Astrocyte of the cerebellum (primary cell): ENCODE data around the gene CRAMP1.

Source experiments
- DNase-seq: peaks from one replicate; pipeline ENCODE4 v3.0.0-alpha.2; 2011; ENCODE audit warnings: low read depth
- H3K4me3 ChIP-seq: 2 replicates; pipeline ENCODE4 v1.5.1; 2011; ENCODE audit warnings: mild to moderate bottlenecking, low read depth, low read length, moderate library complexity
- CTCF ChIP-seq: IDR thresholded peaks from 2 replicates; pipeline ENCODE4 v1.5.1; 2012; ENCODE audit warnings: low read length, low read depth, moderate library complexity, mild to moderate bottlenecking; ENCODE audit errors: missing control alignments
- in situ Hi-C: cut with HindIII; loops from 2 replicates; pipeline ENCODE4 v1.10.0; 2017; ENCODE audit warnings: low sequenced_read_pairs

The CRAMP1 gene

GRCh38 chr16:1634541-1634940, 22.4 kb downstream of the CRAMP1 start:
- no peak for DNase-seq
- TF ChIP-seq CTCF: no peak
- in situ Hi-C loops: no loop called here
- H3K4me3 ChIP-seq: no peak overlapping the region

- in situ Hi-C loops: loop anchor here (5.0 kb wide), 1 partner anchor 37 kb away; no protein-coding TSS in a partner anchor
- no peak for TF ChIP-seq CTCF
- no peak overlapping the region for H3K4me3 ChIP-seq
- no peak for DNase-seq
Observed at GRCh38 chr16:1635070-1635469, 22.9 kb downstream of the CRAMP1 start.

- in situ Hi-C loops: loop anchor here (5.0 kb wide), 1 partner anchor 35 kb away; no protein-coding TSS in a partner anchor
- DNase-seq: no peak
- H3K4me3 ChIP-seq: no peak overlapping the region
- no peak for TF ChIP-seq CTCF
Observed at GRCh38 chr16:1637526-1637925, 25.4 kb downstream of the CRAMP1 start.

- in situ Hi-C loops: loop anchor here (5.0 kb wide), 1 partner anchor 34 kb away; no protein-coding TSS in a partner anchor
- H3K4me3 ChIP-seq: no peak overlapping the region
- DNase-seq: no peak
- TF ChIP-seq CTCF: no peak
Observed at GRCh38 chr16:1638757-1639156, 26.6 kb downstream of the CRAMP1 start.

- no peak overlapping the region for H3K4me3 ChIP-seq
- in situ Hi-C loops: loop anchor here (5.0 kb wide), 1 partner anchor 33 kb away; no protein-coding TSS in a partner anchor
- no peak for TF ChIP-seq CTCF
- DNase-seq: no peak
Observed at GRCh38 chr16:1639282-1639681, 27.1 kb downstream of the CRAMP1 start.

GRCh38 chr16:1639860-1640259, 27.7 kb downstream of the CRAMP1 start:
- in situ Hi-C loops: loop anchor here (5.0 kb wide), 1 partner anchor 32 kb away; no protein-coding TSS in a partner anchor
- no peak for TF ChIP-seq CTCF
- DNase-seq: no peak
- no peak overlapping the region for H3K4me3 ChIP-seq
